ENCODE measurements around the gene MCAT.

MCAT gene

DNA sequence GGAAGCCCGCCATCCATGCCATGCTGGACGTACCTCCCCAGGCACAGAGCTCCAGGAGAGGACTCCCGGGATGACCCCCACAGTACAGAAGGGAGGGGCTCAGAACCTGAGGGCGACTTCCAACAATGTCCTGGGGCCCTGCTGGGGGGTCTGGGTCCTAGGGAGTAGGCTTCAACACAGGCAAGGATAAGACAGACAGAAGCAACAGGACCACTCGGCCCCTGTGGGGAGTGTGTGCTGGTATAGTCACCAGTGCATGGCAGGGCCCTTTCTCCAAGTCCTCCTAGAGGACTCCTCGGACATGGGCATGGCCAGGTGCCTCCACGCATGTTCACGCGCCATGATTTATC, 26.9 kb upstream of the MCAT start:
- Histone ChIP-seq H4K20me1 (ENCODE audit: insufficient read depth, low read length) (no peaks in the 10 kb centered on the region), H3K4me3 (ENCODE audit: low read length) (no peak overlapping the region), H3K4me1 (ENCODE audit: low read length) (no peaks in the 10 kb centered on the region), H3K27ac (ENCODE audit: low read length) (no peak overlapping the region), H2AFZ (ENCODE audit: low read length) (no peak overlapping the region), H3K9me3 (replicated peaks; ENCODE audit: insufficient read depth, low read length) (no peaks in the 10 kb centered on the region), H3K9ac (ENCODE audit: low read length) (no peak overlapping the region), H3K36me3 (replicated peaks; ENCODE audit: insufficient read depth, low read length) (no peaks in the 10 kb centered on the region), H3K27me3 (replicated peaks; ENCODE audit: insufficient read depth, low read length) (no peaks in the 10 kb centered on the region), H3F3A (ENCODE audit: insufficient read depth, low read length) (no peaks in the 10 kb centered on the region; the same call in 1 of the 2 replicates), H3K9me2 (replicated peaks; ENCODE audit: insufficient read depth, low read length) (no peaks in the 10 kb centered on the region), H3K4me2 (ENCODE audit: low read depth, low read length) (no peak overlapping the region), H3K79me2 (ENCODE audit: low read length) (no peaks in the 10 kb centered on the region)
- DNase-seq, result no peak
- TF ChIP-seq EZH2 (optimal IDR thresholded peaks at IDR 0.05; ENCODE audit: low read depth, low read length), result no peak
- no peak for TF ChIP-seq EZH2phosphoT487 (IDR thresholded peaks at IDR 0.05; ENCODE audit: low read length)
- TF ChIP-seq, protein P1, sequence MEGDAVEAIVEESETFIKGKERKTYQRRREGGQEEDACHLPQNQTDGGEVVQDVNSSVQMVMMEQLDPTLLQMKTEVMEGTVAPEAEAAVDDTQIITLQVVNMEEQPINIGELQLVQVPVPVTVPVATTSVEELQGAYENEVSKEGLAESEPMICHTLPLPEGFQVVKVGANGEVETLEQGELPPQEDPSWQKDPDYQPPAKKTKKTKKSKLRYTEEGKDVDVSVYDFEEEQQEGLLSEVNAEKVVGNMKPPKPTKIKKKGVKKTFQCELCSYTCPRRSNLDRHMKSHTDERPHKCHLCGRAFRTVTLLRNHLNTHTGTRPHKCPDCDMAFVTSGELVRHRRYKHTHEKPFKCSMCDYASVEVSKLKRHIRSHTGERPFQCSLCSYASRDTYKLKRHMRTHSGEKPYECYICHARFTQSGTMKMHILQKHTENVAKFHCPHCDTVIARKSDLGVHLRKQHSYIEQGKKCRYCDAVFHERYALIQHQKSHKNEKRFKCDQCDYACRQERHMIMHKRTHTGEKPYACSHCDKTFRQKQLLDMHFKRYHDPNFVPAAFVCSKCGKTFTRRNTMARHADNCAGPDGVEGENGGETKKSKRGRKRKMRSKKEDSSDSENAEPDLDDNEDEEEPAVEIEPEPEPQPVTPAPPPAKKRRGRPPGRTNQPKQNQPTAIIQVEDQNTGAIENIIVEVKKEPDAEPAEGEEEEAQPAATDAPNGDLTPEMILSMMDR (IDR thresholded peaks at IDR 0.05; ENCODE audit: low read length), result no peak

GRCh38 chr22:43169310-43170130, 26.3 kb upstream of the MCAT start:
- Histone ChIP-seq H4K20me1 (ENCODE audit: insufficient read depth, low read length) (no peaks in the 10 kb centered on the region), H3K27ac (ENCODE audit: low read length) (no peak overlapping the region)

DNA sequence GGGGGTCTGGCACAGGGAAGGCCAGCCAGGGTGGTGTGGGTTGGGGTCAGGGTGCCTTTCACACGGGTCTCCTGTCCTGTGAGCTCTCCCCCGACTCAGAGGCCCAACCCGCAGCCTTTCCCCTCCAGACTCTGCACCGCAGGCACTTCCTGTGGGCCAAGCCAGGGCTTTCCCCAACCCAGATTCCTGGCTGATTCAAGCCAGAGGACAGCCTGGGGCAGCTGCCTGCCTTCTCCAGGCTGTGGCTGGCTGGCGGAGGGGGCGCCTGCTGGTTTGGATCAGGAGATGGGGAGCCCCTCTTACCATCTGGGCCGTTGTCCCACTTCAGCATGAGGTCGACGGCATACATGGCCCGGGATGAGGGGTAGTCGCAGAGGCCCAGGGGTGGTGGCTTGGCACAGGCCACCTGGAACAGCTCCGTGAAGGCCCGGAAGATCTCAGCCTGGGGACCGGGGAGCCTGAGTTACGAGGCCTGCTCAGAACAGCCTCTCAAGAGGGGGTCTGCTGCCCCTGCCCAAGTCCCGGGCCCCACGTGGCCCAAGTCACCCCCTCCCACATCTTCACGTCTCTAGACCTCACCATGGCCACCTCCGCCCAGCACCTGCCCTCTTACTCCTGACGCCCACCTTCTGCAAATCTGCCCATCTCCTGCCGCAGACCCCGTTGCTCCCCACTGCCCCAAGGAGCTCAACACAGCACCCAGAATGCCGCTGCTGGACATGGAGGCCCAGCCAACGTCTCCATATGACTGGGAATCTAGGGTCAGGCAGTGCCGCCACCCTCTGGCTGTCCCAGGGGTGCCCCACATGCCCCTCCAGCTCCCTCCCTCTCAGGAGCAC, 25.5 kb upstream of the MCAT start:
- no peak for DNase-seq
- H3F3A ChIP-seq (ENCODE audit: insufficient read depth, low read length), result no peaks in the 10 kb centered on the region; the same call in 1 of the 2 replicates
- H4K20me1 ChIP-seq (ENCODE audit: insufficient read depth, low read length), result no peaks in the 10 kb centered on the region
- H3K4me3 ChIP-seq (ENCODE audit: low read length), result no peak overlapping the region
- no peaks in the 10 kb centered on the region for H3K27me3 ChIP-seq (replicated peaks; ENCODE audit: insufficient read depth, low read length)
- TF ChIP-seq EZH2phosphoT487 (IDR thresholded peaks at IDR 0.05; ENCODE audit: low read length) (no peak), EZH2 (optimal IDR thresholded peaks at IDR 0.05; ENCODE audit: low read depth, low read length) (no peak)
- TF ChIP-seq, protein P1 (IDR thresholded peaks at IDR 0.05; ENCODE audit: low read length), result no peak
- H3K9ac ChIP-seq (ENCODE audit: low read length), result no peak overlapping the region
- no peak overlapping the region for H3K27ac ChIP-seq (ENCODE audit: low read length)
- H3K79me2 ChIP-seq (ENCODE audit: low read length), result no peaks in the 10 kb centered on the region
- no peaks in the 10 kb centered on the region for H3K4me1 ChIP-seq (ENCODE audit: low read length)
- no peak overlapping the region for H3K4me2 ChIP-seq (ENCODE audit: low read depth, low read length)
- H3K36me3 ChIP-seq (replicated peaks; ENCODE audit: insufficient read depth, low read length), result no peaks in the 10 kb centered on the region
- no peak overlapping the region for H2AFZ ChIP-seq (ENCODE audit: low read length)
- no peaks in the 10 kb centered on the region for H3K9me3 ChIP-seq (replicated peaks; ENCODE audit: insufficient read depth, low read length)
- no peaks in the 10 kb centered on the region for H3K9me2 ChIP-seq (replicated peaks; ENCODE audit: insufficient read depth, low read length)

More at GRCh38 chr22:43169310-43170130, 26.3 kb upstream of the MCAT start:
- Histone ChIP-seq H3K9ac (ENCODE audit: low read length) (no peak overlapping the region), H2AFZ (ENCODE audit: low read length) (no peak overlapping the region), H3K4me2 (ENCODE audit: low read depth, low read length) (no peak overlapping the region), H3K9me3 (replicated peaks; ENCODE audit: insufficient read depth, low read length) (no peaks in the 10 kb centered on the region), H3K4me1 (ENCODE audit: low read length) (no peaks in the 10 kb centered on the region), H3K4me3 (ENCODE audit: low read length) (no peak overlapping the region), H3K36me3 (replicated peaks; ENCODE audit: insufficient read depth, low read length) (no peaks in the 10 kb centered on the region), H3F3A (ENCODE audit: insufficient read depth, low read length) (no peaks in the 10 kb centered on the region; the same call in 1 of the 2 replicates), H3K27me3 (replicated peaks; ENCODE audit: insufficient read depth, low read length) (no peaks in the 10 kb centered on the region), H3K9me2 (replicated peaks; ENCODE audit: insufficient read depth, low read length) (no peaks in the 10 kb centered on the region), H3K79me2 (ENCODE audit: low read length) (no peaks in the 10 kb centered on the region)
- TF ChIP-seq EZH2 (optimal IDR thresholded peaks at IDR 0.05; ENCODE audit: low read depth, low read length) (no peak), EZH2phosphoT487 (IDR thresholded peaks at IDR 0.05; ENCODE audit: low read length) (no peak)
- TF ChIP-seq, protein P1 (IDR thresholded peaks at IDR 0.05; ENCODE audit: low read length), result no peak
- no peak for DNase-seq

Data from MM.1S (cell line).